ENCODE results near the gene DCLK1.

DCLK1 gene

GRCh38 chr13:35843272-35843671, 287.9 kb downstream of the DCLK1 start:
- no peaks in the 10 kb centered on the region for H4K20me1 ChIP-seq (ENCODE audit: insufficient read depth, low read length, poor library complexity, severe bottlenecking)
- H3K4me3 ChIP-seq (ENCODE audit: low read length, poor library complexity, severe bottlenecking), result no peak overlapping the region
- no peaks in the 10 kb centered on the region for H3K9me3 ChIP-seq (ENCODE audit: insufficient read depth, low read depth, low read length)
- no peaks in the 10 kb centered on the region for H3K9me2 ChIP-seq (replicated peaks; ENCODE audit: low read depth, low read length)
- H3K79me2 ChIP-seq (ENCODE audit: insufficient read depth, low read length), result no peaks in the 10 kb centered on the region
- no peaks in the 10 kb centered on the region for H3K36me3 ChIP-seq (ENCODE audit: insufficient read depth, low read length)
- no peak overlapping the region for H2AFZ ChIP-seq (ENCODE audit: low read length)
- H3K4me2 ChIP-seq (ENCODE audit: low read depth, low read length, poor library complexity, severe bottlenecking), result no peak overlapping the region
- H3K4me1 ChIP-seq (ENCODE audit: insufficient read depth, low read length, poor library complexity, severe bottlenecking), result no peaks in the 10 kb centered on the region
- no peaks in the 10 kb centered on the region for H3K27me3 ChIP-seq (ENCODE audit: insufficient read depth, low read length, poor library complexity, severe bottlenecking)
- no peak overlapping the region for H3K9ac ChIP-seq (ENCODE audit: low read depth, low read length, poor library complexity, severe bottlenecking)
- no peaks in the 10 kb centered on the region for H3F3A ChIP-seq (ENCODE audit: low read depth)
- TF ChIP-seq CTCF (conservative IDR thresholded peaks at IDR 0.05; ENCODE audit: low read length), result no peak
- TF ChIP-seq EZH2phosphoT487 (IDR thresholded peaks at IDR 0.05; ENCODE audit: borderline replicate concordance), result no peak

- H3K9ac ChIP-seq (ENCODE audit: low read depth, low read length, poor library complexity, severe bottlenecking), result no peak overlapping the region
- H3K4me3 ChIP-seq (ENCODE audit: low read length, poor library complexity, severe bottlenecking), result no peak overlapping the region
- no peaks in the 10 kb centered on the region for H3K9me2 ChIP-seq (replicated peaks; ENCODE audit: low read depth, low read length)
- H3K36me3 ChIP-seq (ENCODE audit: insufficient read depth, low read length), result no peaks in the 10 kb centered on the region
- H3K9me3 ChIP-seq (ENCODE audit: insufficient read depth, low read depth, low read length), result no peaks in the 10 kb centered on the region
- H3K4me1 ChIP-seq (ENCODE audit: insufficient read depth, low read length, poor library complexity, severe bottlenecking), result no peaks in the 10 kb centered on the region
- H3K79me2 ChIP-seq (ENCODE audit: insufficient read depth, low read length), result no peaks in the 10 kb centered on the region
- H3K4me2 ChIP-seq (ENCODE audit: low read depth, low read length, poor library complexity, severe bottlenecking), result no peak overlapping the region
- TF ChIP-seq CTCF (conservative IDR thresholded peaks at IDR 0.05; ENCODE audit: low read length) (no peak), EZH2phosphoT487 (IDR thresholded peaks at IDR 0.05; ENCODE audit: borderline replicate concordance) (no peak)
- H2AFZ ChIP-seq (ENCODE audit: low read length), result no peak overlapping the region
- H4K20me1 ChIP-seq (ENCODE audit: insufficient read depth, low read length, poor library complexity, severe bottlenecking), result no peaks in the 10 kb centered on the region
- H3F3A ChIP-seq (ENCODE audit: low read depth), result no peaks in the 10 kb centered on the region
- H3K27me3 ChIP-seq (ENCODE audit: insufficient read depth, low read length, poor library complexity, severe bottlenecking), result no peaks in the 10 kb centered on the region
Observed at GRCh38 chr13:35841060-35841521, 290.1 kb downstream of the DCLK1 start.

GRCh38 chr13:35839806-35840205, 291.4 kb downstream of the DCLK1 start:
- no peak overlapping the region for H3K9ac ChIP-seq (ENCODE audit: low read depth, low read length, poor library complexity, severe bottlenecking)
- H2AFZ ChIP-seq (ENCODE audit: low read length), result no peak overlapping the region
- H3K4me2 ChIP-seq (ENCODE audit: low read depth, low read length, poor library complexity, severe bottlenecking), result no peak overlapping the region
- no peaks in the 10 kb centered on the region for H3K79me2 ChIP-seq (ENCODE audit: insufficient read depth, low read length)
- H3K4me1 ChIP-seq (ENCODE audit: insufficient read depth, low read length, poor library complexity, severe bottlenecking), result no peaks in the 10 kb centered on the region
- H4K20me1 ChIP-seq (ENCODE audit: insufficient read depth, low read length, poor library complexity, severe bottlenecking), result no peaks in the 10 kb centered on the region
- no peaks in the 10 kb centered on the region for H3K36me3 ChIP-seq (ENCODE audit: insufficient read depth, low read length)
- H3K4me3 ChIP-seq (ENCODE audit: low read length, poor library complexity, severe bottlenecking), result no peak overlapping the region
- no peaks in the 10 kb centered on the region for H3K9me2 ChIP-seq (replicated peaks; ENCODE audit: low read depth, low read length)
- H3F3A ChIP-seq (ENCODE audit: low read depth), result no peaks in the 10 kb centered on the region
- no peaks in the 10 kb centered on the region for H3K27me3 ChIP-seq (ENCODE audit: insufficient read depth, low read length, poor library complexity, severe bottlenecking)
- TF ChIP-seq EZH2phosphoT487 (IDR thresholded peaks at IDR 0.05; ENCODE audit: borderline replicate concordance) (no peak), CTCF (conservative IDR thresholded peaks at IDR 0.05; ENCODE audit: low read length) (no peak)
- H3K9me3 ChIP-seq (ENCODE audit: insufficient read depth, low read depth, low read length), result no peaks in the 10 kb centered on the region

Data from Loucy (cell line).